ENCODE data around the gene KRT3.

Gene KRT3

GRCh38 chr12:52815161-52815560 is 19.2 kb upstream of the KRT3 start (continued):
- TF ChIP-seq SCRT1 (tag by site-specific recombination; IDR thresholded peaks at IDR 0.05; ENCODE audit: borderline replicate concordance), result no peak

GRCh38 chr12:52814710-52815155 is 18.8 kb upstream of the KRT3 start:
- Histone ChIP-seq H3K9me3 (ENCODE audit: control insufficient read depth, insufficient read depth, low read depth, low read length) (no peaks in the 10 kb centered on the region), H3K36me3 (ENCODE audit: control insufficient read depth in 2 of 2, insufficient read depth in 1 of 2, low read length in 2 of 2) (no peaks in the 10 kb centered on the region), H3K4me1 (ENCODE audit: control insufficient read depth, insufficient read depth, low read length) (no peaks in the 10 kb centered on the region), H3K27ac (ENCODE audit: extremely low read depth, low read depth, low read length) (no peak overlapping the region), H3K4me3 (ENCODE audit: low read depth, low read length) (no peak overlapping the region)
- ChIA-PET CTCF (no interaction called here), POLR2A (no interaction called here)
- no peak for TF ChIP-seq HIC1 (tag by site-specific recombination; IDR thresholded peaks at IDR 0.05)
- TF ChIP-seq ZNF830 (tag by site-specific recombination; IDR thresholded peaks at IDR 0.05; ENCODE audit: low read depth), result no peak
- TF ChIP-seq ZNF48 (tag by site-specific recombination; IDR thresholded peaks at IDR 0.05), result no peak
- TF ChIP-seq GLI4 (tag by site-specific recombination; IDR thresholded peaks at IDR 0.05), result no peak

GRCh38 chr12:52813885-52814709 is 18.2 kb upstream of the KRT3 start, which contains the start of gene KRT4:
Gene KRT4 (minus strand): TSS chr12:52814116. CDS start chr12:52814058, 58 bp downstream.
- no peak within 1 kb of the TSS for H3K27ac ChIP-seq (ENCODE audit: extremely low read depth, low read depth, low read length)
- no peaks in the 10 kb centered on the region for H3K9me3 ChIP-seq (ENCODE audit: control insufficient read depth, insufficient read depth, low read depth, low read length)
- H3K4me3 ChIP-seq (ENCODE audit: low read depth, low read length), result no peak within 1 kb of the TSS
- ChIA-PET POLR2A (no interaction called here), CTCF (interaction anchor here (0.8 kb wide), 1 partner anchor 12 kb away, joined by 4 read pairs; no protein-coding TSS in a partner anchor)
- no peaks in the 10 kb centered on the region for H3K36me3 ChIP-seq (ENCODE audit: control insufficient read depth in 2 of 2, insufficient read depth in 1 of 2, low read length in 2 of 2)
- TF ChIP-seq ZNF155 (tag by site-specific recombination; IDR thresholded peaks at IDR 0.05) (no peak), ZNF394 (tag by site-specific recombination; IDR thresholded peaks at IDR 0.05; ENCODE audit: borderline replicate concordance) (no peak), ZNF292 (tag by site-specific recombination; IDR thresholded peaks at IDR 0.05; ENCODE audit: borderline replicate concordance, low read depth) (no peak), ZNF670 (tag by site-specific recombination; IDR thresholded peaks at IDR 0.05; ENCODE audit: low read depth) (no peak), TCF7L2 (IDR thresholded peaks at IDR 0.05; ENCODE audit: borderline replicate concordance, low read depth, low read length) (no peak), ZNF214 (tag by site-specific recombination; IDR thresholded peaks at IDR 0.05; ENCODE audit: borderline replicate concordance) (no peak), ZNF544 (tag by site-specific recombination; IDR thresholded peaks at IDR 0.05) (no peak), GLI4 (tag by site-specific recombination; IDR thresholded peaks at IDR 0.05) (no peak), ZNF302 (tag by site-specific recombination; IDR thresholded peaks at IDR 0.05; ENCODE audit: low read depth) (no peak), ZBTB17 (tag by site-specific recombination; IDR thresholded peaks at IDR 0.05) (no peak), ZNF184 (tag by site-specific recombination; IDR thresholded peaks at IDR 0.05) (no peak), GLI2 (tag by site-specific recombination; IDR thresholded peaks at IDR 0.05; ENCODE audit: borderline replicate concordance, low read depth) (no peak), ZBTB21 (tag by site-specific recombination; IDR thresholded peaks at IDR 0.05) (no peak), YY2 (tag by site-specific recombination; IDR thresholded peaks at IDR 0.05) (no peak), FEZF1 (tag by site-specific recombination; IDR thresholded peaks at IDR 0.05) (no peak), ZNF776 (tag by site-specific recombination; IDR thresholded peaks at IDR 0.05; ENCODE audit: borderline replicate concordance) (no peak)
- H3K4me1 ChIP-seq (ENCODE audit: control insufficient read depth, insufficient read depth, low read length), result no peaks in the 10 kb centered on the region
